HEK293 (cell line): ENCODE measurements around the gene REX1BD.

Experiments
- BCL11A ChIP-seq: fragments of 450-650 bp; formaldehyde crosslinking; IDR thresholded peaks from 2 replicates; pipeline ENCODE4 v1.5.1; 2016; ENCODE audit warnings: low read depth, missing biosample characterization, missing genetic modification characterization
- BCL11B ChIP-seq: fragments of 450-650 bp; formaldehyde crosslinking; IDR thresholded peaks from 2 replicates; pipeline ENCODE4 v1.5.1; 2016; ENCODE audit warnings: low read depth, missing biosample characterization, missing genetic modification characterization
- EGR2 ChIP-seq: fragments of 450-650 bp; formaldehyde crosslinking; IDR thresholded peaks from 2 replicates; pipeline ENCODE4 v1.5.1; 2016; ENCODE audit warnings: low read depth, missing biosample characterization, missing genetic modification characterization
- GFI1B ChIP-seq: fragments of 450-650 bp; formaldehyde crosslinking; IDR thresholded peaks from 2 replicates; pipeline ENCODE4 v1.5.1; 2016; ENCODE audit warnings: missing biosample characterization, missing genetic modification characterization
- HOXC10 ChIP-seq: sonication (generic); formaldehyde crosslinking; IDR thresholded peaks from 2 replicates; pipeline ENCODE4 v1.8.1; 2023; ENCODE audit warnings: mild to moderate bottlenecking, missing genetic modification reagents
- KLF1 ChIP-seq: fragments of 450-650 bp; formaldehyde crosslinking; IDR thresholded peaks from 2 replicates; pipeline ENCODE4 v1.5.1; 2016; ENCODE audit warnings: missing biosample characterization, missing genetic modification characterization
- KLF16 ChIP-seq: fragments of 450-650 bp; formaldehyde crosslinking; IDR thresholded peaks from 2 replicates; pipeline ENCODE4 v1.5.1; 2017; ENCODE audit warnings: missing biosample characterization, missing genetic modification characterization
- MEIS1 ChIP-seq: sonication (generic); formaldehyde crosslinking; IDR thresholded peaks from 2 replicates; pipeline ENCODE4 v1.8.1; 2022; ENCODE audit warnings: missing genetic modification reagents, mild to moderate bottlenecking, borderline replicate concordance
- OVOL3 ChIP-seq: fragments of 450-650 bp; formaldehyde crosslinking; IDR thresholded peaks from 2 replicates; pipeline ENCODE4 v1.5.1; 2016; ENCODE audit warnings: missing biosample characterization, missing genetic modification characterization
- PRDM6 ChIP-seq: fragments of 450-650 bp; formaldehyde crosslinking; IDR thresholded peaks from 2 replicates; pipeline ENCODE4 v1.5.1; 2017; ENCODE audit warnings: missing biosample characterization, missing genetic modification characterization
- REST ChIP-seq: fragments of 450-650 bp; formaldehyde crosslinking; IDR thresholded peaks from 2 replicates; pipeline ENCODE4 v1.5.1; 2016; ENCODE audit warnings: missing biosample characterization, missing genetic modification characterization
- SETDB1 ChIP-seq: IDR thresholded peaks from one replicate; pipeline ENCODE4 v1.6.1; 2017; ENCODE audit warnings: mild to moderate bottlenecking, low read length, moderate library complexity, mixed read lengths; ENCODE audit not compliant: insufficient read length
- SP2 ChIP-seq: fragments of 450-650 bp; formaldehyde crosslinking; IDR thresholded peaks from 2 replicates; pipeline ENCODE4 v1.5.1; 2016; ENCODE audit warnings: missing biosample characterization, missing genetic modification characterization
- TCF7L2 ChIP-seq: IDR thresholded peaks from 2 replicates; pipeline ENCODE4 v1.6.1; 2011; ENCODE audit warnings: low read depth, mild to moderate bottlenecking, inconsistent platforms, low read length, moderate library complexity, borderline replicate concordance
- WT1 ChIP-seq: fragments of 450-650 bp; formaldehyde crosslinking; IDR thresholded peaks from 2 replicates; pipeline ENCODE4 v1.5.1; 2016; ENCODE audit warnings: missing biosample characterization, missing genetic modification characterization
- YY1 ChIP-seq: fragments of 450-650 bp; formaldehyde crosslinking; IDR thresholded peaks from 2 replicates; pipeline ENCODE4 v1.5.1; 2018; ENCODE audit warnings: missing biosample characterization, missing genetic modification characterization
- ZBTB8A ChIP-seq: fragments of 450-650 bp; formaldehyde crosslinking; IDR thresholded peaks from 2 replicates; pipeline ENCODE4 v1.5.1; 2016; ENCODE audit warnings: missing biosample characterization, missing genetic modification characterization
- ZFHX2 ChIP-seq: fragments of 450-650 bp; formaldehyde crosslinking; conservative IDR thresholded peaks from 2 replicates; pipeline ENCODE4 v1.5.1; 2016; ENCODE audit warnings: missing biosample characterization, missing genetic modification characterization
- ZFP41 ChIP-seq: fragments of 450-650 bp; formaldehyde crosslinking; IDR thresholded peaks from 2 replicates; pipeline ENCODE4 v1.5.1; 2016; ENCODE audit warnings: missing biosample characterization, missing genetic modification characterization, borderline replicate concordance
- ZNF121 ChIP-seq: fragments of 450-650 bp; formaldehyde crosslinking; IDR thresholded peaks from 2 replicates; pipeline ENCODE4 v1.5.1; 2016; ENCODE audit warnings: missing biosample characterization, missing genetic modification characterization
- ZNF157 ChIP-seq: fragments of 450-650 bp; formaldehyde crosslinking; IDR thresholded peaks from 2 replicates; pipeline ENCODE4 v1.5.1; 2016; ENCODE audit warnings: missing biosample characterization, missing genetic modification characterization
- ZNF174 ChIP-seq: fragments of 450-650 bp; formaldehyde crosslinking; IDR thresholded peaks from 2 replicates; pipeline ENCODE4 v1.5.0; 2017; ENCODE audit warnings: missing biosample characterization, mild to moderate bottlenecking, missing genetic modification characterization
- ZNF202 ChIP-seq: fragments of 450-650 bp; formaldehyde crosslinking; IDR thresholded peaks from 2 replicates; pipeline ENCODE4 v1.5.1; 2016; ENCODE audit warnings: missing biosample characterization, missing genetic modification characterization, borderline replicate concordance
- ZNF292 ChIP-seq: fragments of 450-650 bp; formaldehyde crosslinking; IDR thresholded peaks from 2 replicates; pipeline ENCODE4 v1.5.1; 2016; ENCODE audit warnings: low read depth, missing biosample characterization, missing genetic modification characterization, borderline replicate concordance
- ZNF302 ChIP-seq: fragments of 450-650 bp; formaldehyde crosslinking; IDR thresholded peaks from 2 replicates; pipeline ENCODE4 v1.5.1; 2016; ENCODE audit warnings: missing biosample characterization, missing genetic modification characterization, low read depth
- ZNF350 ChIP-seq: fragments of 450-650 bp; formaldehyde crosslinking; IDR thresholded peaks from 2 replicates; pipeline ENCODE4 v1.5.0; 2017; ENCODE audit warnings: missing biosample characterization, mild to moderate bottlenecking, missing genetic modification characterization
- ZNF366 ChIP-seq: fragments of 450-650 bp; formaldehyde crosslinking; conservative IDR thresholded peaks from 2 replicates; pipeline ENCODE4 v1.5.1; 2016; ENCODE audit warnings: missing biosample characterization, missing genetic modification characterization
- ZNF433 ChIP-seq: fragments of 450-650 bp; formaldehyde crosslinking; IDR thresholded peaks from 2 replicates; pipeline ENCODE4 v1.5.1; 2016; ENCODE audit warnings: missing biosample characterization, missing genetic modification characterization, low read depth
- ZNF544 ChIP-seq: fragments of 450-650 bp; formaldehyde crosslinking; IDR thresholded peaks from 2 replicates; pipeline ENCODE4 v1.5.0; 2017; ENCODE audit warnings: missing biosample characterization, missing genetic modification characterization
- ZNF571 ChIP-seq: fragments of 450-650 bp; formaldehyde crosslinking; IDR thresholded peaks from 2 replicates; pipeline ENCODE4 v1.5.0; 2017; ENCODE audit warnings: missing biosample characterization, missing genetic modification characterization
- ZNF624 ChIP-seq: fragments of 450-650 bp; formaldehyde crosslinking; IDR thresholded peaks from 2 replicates; pipeline ENCODE4 v1.5.1; 2017; ENCODE audit warnings: missing biosample characterization, missing genetic modification characterization
- ZNF639 ChIP-seq: fragments of 450-650 bp; formaldehyde crosslinking; IDR thresholded peaks from 2 replicates; pipeline ENCODE4 v1.5.1; 2016; ENCODE audit warnings: missing biosample characterization, missing genetic modification characterization
- ZNF677 ChIP-seq: fragments of 450-650 bp; IDR thresholded peaks from 2 replicates; pipeline ENCODE4 v1.5.0; 2018; ENCODE audit warnings: missing biosample characterization, mild to moderate bottlenecking, missing genetic modification characterization, moderate library complexity
- ZNF707 ChIP-seq: fragments of 450-650 bp; formaldehyde crosslinking; IDR thresholded peaks from 2 replicates; pipeline ENCODE4 v1.5.1; 2016; ENCODE audit warnings: missing biosample characterization, missing genetic modification characterization
- ZNF777 ChIP-seq: fragments of 450-650 bp; formaldehyde crosslinking; IDR thresholded peaks from 2 replicates; pipeline ENCODE4 v1.5.1; 2017; ENCODE audit warnings: missing biosample characterization, missing genetic modification characterization, borderline replicate concordance
- ZSCAN30 ChIP-seq: fragments of 450-650 bp; IDR thresholded peaks from 2 replicates; pipeline ENCODE4 v1.5.1; 2018; ENCODE audit warnings: missing biosample characterization, mild to moderate bottlenecking, missing genetic modification characterization, moderate library complexity
- ZXDB ChIP-seq: fragments of 450-650 bp; formaldehyde crosslinking; IDR thresholded peaks from 2 replicates; pipeline ENCODE4 v1.5.1; 2016; ENCODE audit warnings: missing biosample characterization, missing genetic modification characterization

REX1BD gene

DNA sequence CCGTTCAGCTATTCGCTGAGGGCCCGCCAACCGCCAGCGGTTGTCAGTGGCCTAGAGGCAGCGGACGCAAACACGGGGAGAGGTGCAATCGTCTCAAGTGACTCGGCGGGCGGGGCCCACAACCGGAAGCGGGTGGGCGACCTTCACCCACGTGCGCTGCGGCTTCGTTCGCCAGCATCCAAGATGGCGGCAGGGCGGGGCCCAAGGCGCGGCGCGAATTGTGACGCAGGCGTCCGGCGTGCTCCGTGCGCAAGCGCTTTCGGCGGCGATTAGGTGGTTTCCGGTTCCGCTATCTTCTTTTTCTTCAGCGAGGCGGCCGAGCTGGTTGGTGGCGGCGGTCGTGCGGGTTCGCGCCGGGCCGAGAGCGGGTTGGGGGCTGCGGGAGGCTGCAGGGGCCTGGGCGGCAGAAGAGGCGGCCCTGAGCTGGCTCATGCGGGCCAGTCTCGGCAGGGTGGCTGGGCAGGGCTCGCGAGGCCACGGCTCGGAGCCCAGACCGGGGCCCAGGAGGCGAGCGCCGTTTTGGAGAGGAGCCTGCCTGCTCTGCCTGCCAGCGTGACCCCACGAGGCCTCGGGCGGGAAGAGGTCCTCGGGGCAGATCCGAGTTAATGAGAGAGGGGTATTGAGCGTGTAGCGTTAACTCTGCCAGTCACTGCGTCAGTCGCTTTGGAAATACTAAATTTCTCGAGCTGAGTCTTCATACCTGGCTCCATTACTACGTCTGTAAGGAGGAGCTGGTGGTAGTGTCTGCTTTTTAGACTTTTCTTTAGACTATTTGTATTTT, 16.8 kb upstream of the REX1BD start, which contains the start of gene UBA52 (continued):
- TF ChIP-seq SP2 (tag by site-specific recombination) = peak; percentile 91
- TF ChIP-seq ZNF202 (tag by site-specific recombination) = no peak
- TF ChIP-seq GFI1B = no peak
- TF ChIP-seq REST (tag by site-specific recombination) = no peak
- peak; percentile 97 for TF ChIP-seq ZFHX2 (tag by site-specific recombination)
- peak; percentile 49; the same call in 1 of the 2 replicates for TF ChIP-seq ZNF366 (tag by site-specific recombination)
- peak; percentile 90; the same call in 1 of the 2 replicates for TF ChIP-seq HOXC10 (CRISPR knock-in tag)
- TF ChIP-seq WT1 (tag by site-specific recombination) = peak; percentile 26; the same call in 1 of the 2 replicates
- TF ChIP-seq BCL11A (tag by site-specific recombination) = no peak
- peak; percentile 96 for TF ChIP-seq KLF1
- no peak for TF ChIP-seq ZNF121 (tag by site-specific recombination)
- TF ChIP-seq ZNF174 = no peak
- no peak for TF ChIP-seq ZNF302 (tag by site-specific recombination)
- peak; percentile 27; the same call in 1 of the 2 replicates for TF ChIP-seq ZSCAN30 (tag by site-specific recombination)
- TF ChIP-seq PRDM6 (tag by site-specific recombination) = no peak
- TF ChIP-seq TCF7L2 = no peak
- TF ChIP-seq BCL11B (tag by site-specific recombination) = no peak
- TF ChIP-seq EGR2 (tag by site-specific recombination) = peak; percentile 93
- TF ChIP-seq ZNF624 (tag by site-specific recombination) = no peak
- TF ChIP-seq ZFP41 = no peak
- TF ChIP-seq ZNF707 (tag by site-specific recombination) = no peak
- no peak for TF ChIP-seq ZNF677 (tag by site-specific recombination)
- peak; percentile 80 for TF ChIP-seq ZXDB (tag by site-specific recombination)
- TF ChIP-seq ZNF777 (tag by site-specific recombination) = no peak
- no peak for TF ChIP-seq ZNF433 (tag by site-specific recombination)
- TF ChIP-seq MEIS1 (CRISPR knock-in tag) = no peak
- no peak for TF ChIP-seq ZNF157 (tag by site-specific recombination)
- TF ChIP-seq ZNF544 = no peak
- TF ChIP-seq ZNF639 (tag by site-specific recombination) = peak; percentile 70
- TF ChIP-seq OVOL3 (tag by site-specific recombination) = no peak
- TF ChIP-seq SETDB1 = no peak
- no peak for TF ChIP-seq ZNF350
- TF ChIP-seq YY1 (tag by site-specific recombination) = peak; percentile 97
- no peak for TF ChIP-seq ZNF571 (tag by site-specific recombination)
- TF ChIP-seq ZNF292 (tag by site-specific recombination) = no peak
- peak; percentile 76; the same call in 1 of the 2 replicates for TF ChIP-seq KLF16 (tag by site-specific recombination)
- TF ChIP-seq ZBTB8A (tag by site-specific recombination) = peak; percentile 67
